Measurements from ENCODE around the gene ZNF77. TPM values are rescaled to one million over a fixed set of nuclear protein-coding genes. Genes with fewer than 3 reads are reported as not detected.

ZNF77 gene
- total RNA-seq, 1 experiment from 2014 or later: 5.9 TPM

- no peak for DNase-seq (ENCODE audit: low read depth, low spot score)
- CTCF ChIA-PET: no interaction called here
Observed at GRCh38 chr19:2922987-2923386, 21.8 kb downstream of the ZNF77 start.

More at GRCh38 chr19:2922987-2923386, 21.8 kb downstream of the ZNF77 start:
- no peak overlapping the region for H3K4me3 ChIP-seq (replicated peaks in 1 of 2; ENCODE audit: low read depth in 1 of 2, low read length in 2 of 2)
- no peak overlapping the region for H2AFZ ChIP-seq (ENCODE audit: low read depth, low read length, poor library complexity, severe bottlenecking)
- no peaks in the 10 kb centered on the region for H3K4me1 ChIP-seq (ENCODE audit: control insufficient read depth in 1 of 2, insufficient read depth in 2 of 2, low read length in 2 of 2)
- H4K20me1 ChIP-seq (ENCODE audit: insufficient read depth): no peaks in the 10 kb centered on the region
- no peak for TF ChIP-seq ATF3 (IDR thresholded peaks at IDR 0.05)
- TF ChIP-seq POLR2A (IDR thresholded peaks at IDR 0.05; ENCODE audit: borderline replicate concordance, extremely low read depth, insufficient read depth, insufficient read length): no peak
- TF ChIP-seq REST (IDR thresholded peaks at IDR 0.05; ENCODE audit: low read depth): no peak
- no peak for TF ChIP-seq ELF1 (IDR thresholded peaks at IDR 0.05; ENCODE audit: borderline replicate concordance, low read depth)
- TF ChIP-seq CEBPB (IDR thresholded peaks at IDR 0.05; ENCODE audit: low read depth): no peak; the same call in 1 of the 2 replicates
- no peak for TF ChIP-seq CTCF (IDR thresholded peaks at IDR 0.05 in 2 of 3, conservative IDR thresholded peaks at IDR 0.05 in 1 of 3; ENCODE audit: borderline replicate concordance in 1 of 3, insufficient read depth in 1 of 3, low read depth in 2 of 3, low read length in 2 of 3)
- no peak for TF ChIP-seq MAX (IDR thresholded peaks at IDR 0.05)
- no peak; the same call in 1 of the 2 replicates for ATAC-seq
- no peaks in the 10 kb centered on the region for H3K79me2 ChIP-seq (ENCODE audit: insufficient read depth, low read length)
- no peaks in the 10 kb centered on the region for H3K9me2 ChIP-seq (ENCODE audit: insufficient read depth)
- H3K9me3 ChIP-seq (ENCODE audit: control insufficient read depth in 1 of 2, insufficient read depth in 1 of 2, low read depth in 1 of 2, low read length in 2 of 2): peaks cover 8 to 9% of the 10 kb centered on the region in 2 experiments; a peak in 3 of 4 replicates
- BruUV-seq (replicated peaks): no TSS peak
- RAD21 ChIA-PET (ENCODE audit: low non-redundant PET in 1 of 2, low total read pairs in 2 of 2, uncharacterized antibody in 2 of 2, unreplicated experiment in 2 of 2): no interaction called here
- intact Hi-C loops (cut with micrococcal nuclease): no loop called here
- peaks cover 4 to 13% of the 10 kb centered on the region in 2 experiments for H3K36me3 ChIP-seq (ENCODE audit: control insufficient read depth in 1 of 2, insufficient read depth in 2 of 2, low read length in 2 of 2)
- POLR2A ChIA-PET: no interaction called here
- no peak overlapping the region for H3K27ac ChIP-seq (ENCODE audit: low read depth, low read length)
- no peak overlapping the region for H3K4me2 ChIP-seq (ENCODE audit: low read length)
- H3K27me3 ChIP-seq (ENCODE audit: insufficient read depth, low read length): no peaks in the 10 kb centered on the region
- no peak overlapping the region for H3K9ac ChIP-seq (ENCODE audit: low read length)

Data from HCT116 (cell line).